ENCODE data around the gene ZZZ3.
A peak's percentile ranks its signal among the peaks of the same experiment; 100 is the strongest.
"Not testable (repeated sequence)": the region's sequence is repeated elsewhere in the genome, so short reads cannot be mapped to it uniquely, and the experiment has no call there.

ZZZ3 gene

DNA sequence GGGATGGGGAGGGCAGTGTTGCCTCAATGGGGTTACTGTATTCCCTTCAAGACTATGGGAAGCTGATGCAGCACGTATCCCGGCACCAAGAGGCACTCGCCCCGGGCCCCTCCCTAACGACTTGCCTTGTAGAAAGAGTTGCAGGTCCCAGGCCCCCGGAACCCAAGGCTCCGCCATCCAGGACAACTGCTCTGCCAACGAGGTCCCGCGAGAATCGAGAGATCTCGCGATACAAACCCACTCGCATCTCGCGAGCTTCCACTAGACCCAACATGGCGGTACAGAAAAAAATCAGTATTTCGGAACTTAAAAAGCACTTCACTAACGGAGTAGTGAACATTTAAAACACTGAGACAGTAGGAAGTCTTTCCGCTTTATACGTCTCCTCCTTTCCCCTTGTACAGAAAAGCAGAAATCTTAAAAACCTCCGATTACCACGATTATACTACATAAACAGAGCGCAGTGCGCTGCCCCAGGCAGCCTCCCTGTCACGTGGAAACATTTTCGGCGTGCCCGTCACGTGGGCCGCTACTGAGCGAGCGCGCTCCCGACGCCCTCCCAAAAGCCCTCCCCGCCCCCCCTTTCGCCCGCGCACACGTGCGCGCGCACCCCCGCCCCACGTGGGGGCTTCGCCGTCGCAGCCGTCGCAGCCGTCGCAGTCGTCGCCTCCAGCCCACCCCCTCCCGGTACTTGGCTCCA lies at the start of gene ZZZ3:
ZZZ3 (minus strand) TSS at position 199 of the 700 bp plus-strand sequence. CDS start 49,304 bp downstream, outside the sequence.
- peak within 1 kb of the TSS; percentile 98 for H3K4me3 ChIP-seq (ENCODE audit: low read depth, low read length)

GRCh38 chr1:77732090-77732489 lies 49.6 kb upstream of the ZZZ3 start:
- H3K4me3 ChIP-seq (ENCODE audit: low read depth, low read length): no peak overlapping the region

- H3K4me3 ChIP-seq (ENCODE audit: low read depth, low read length): no peak overlapping the region
These were observed 43.2 kb upstream of the ZZZ3 start for GRCh38 chr1:77725706-77726105.

GRCh38 chr1:77718181-77718580 lies 35.7 kb upstream of the ZZZ3 start:
- no peak overlapping the region for H3K4me3 ChIP-seq (ENCODE audit: low read depth, low read length)

- H3K4me3 ChIP-seq (ENCODE audit: low read depth, low read length): no peak overlapping the region
These were observed 33.6 kb upstream of the ZZZ3 start for GRCh38 chr1:77716065-77716464.

DNA sequence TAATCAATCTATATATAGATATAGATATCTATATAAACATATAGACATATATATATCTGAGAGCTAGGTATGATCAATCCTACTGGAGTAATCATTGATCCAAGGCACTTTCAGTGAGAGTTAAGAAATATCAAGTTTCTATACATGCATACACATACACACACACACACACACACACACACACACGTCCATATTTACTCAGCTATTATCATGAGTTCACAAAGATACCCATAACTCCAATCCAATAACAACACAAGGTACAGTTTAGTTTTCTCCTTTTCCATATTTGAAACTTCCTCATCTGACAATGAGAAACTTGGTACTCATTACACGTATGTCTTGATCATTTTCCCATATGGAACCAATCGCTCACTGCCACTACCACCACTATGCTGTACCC lies 27.3 kb upstream of the ZZZ3 start:
- H3K4me3 ChIP-seq (ENCODE audit: low read depth, low read length): no peak overlapping the region

DNA sequence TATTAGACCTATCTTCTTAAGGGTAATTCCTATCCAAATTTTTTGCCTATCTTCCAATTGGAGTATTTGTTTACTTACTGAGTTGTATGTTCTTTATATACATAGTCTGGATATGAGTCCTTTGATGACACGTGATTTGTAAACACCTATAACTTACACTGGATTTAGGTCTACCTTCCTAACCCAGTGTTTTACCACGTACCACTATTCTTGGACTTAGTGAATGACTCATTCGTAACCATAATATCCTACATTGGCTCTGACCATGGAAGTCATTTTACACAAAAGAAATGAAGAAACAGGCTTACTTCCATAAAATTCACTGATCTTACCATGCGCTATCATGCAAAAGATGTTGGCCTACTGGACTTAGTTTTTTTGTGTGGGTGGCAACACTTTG lies 23.9 kb upstream of the ZZZ3 start:
- H3K4me3 ChIP-seq (ENCODE audit: low read depth, low read length): no peak overlapping the region

DNA sequence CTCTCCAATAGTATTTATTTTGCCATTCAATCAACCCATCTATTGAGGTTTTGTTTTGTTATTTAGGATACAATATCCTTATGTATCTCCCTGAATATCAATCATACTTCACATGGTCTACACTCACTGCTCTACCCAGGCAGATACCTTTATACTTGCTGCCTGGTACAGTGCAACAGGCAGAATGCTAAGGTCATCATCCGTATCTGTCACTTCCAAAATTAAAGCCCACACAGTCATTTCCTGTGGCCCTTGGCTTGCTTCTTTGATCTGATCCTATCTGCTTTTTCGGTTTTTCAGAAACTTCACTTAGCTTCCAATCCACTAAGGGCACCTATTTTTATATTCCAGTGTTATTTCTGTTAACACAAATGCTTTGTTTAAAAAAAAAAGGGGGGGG lies 22.3 kb upstream of the ZZZ3 start:
- no peak overlapping the region for H3K4me3 ChIP-seq (ENCODE audit: low read depth, low read length)

- not testable (repeated sequence) for H3K4me3 ChIP-seq (ENCODE audit: low read depth, low read length)
These were observed 17.2 kb upstream of the ZZZ3 start for GRCh38 chr1:77699673-77700072.

GRCh38 chr1:77697441-77697840 lies 15.0 kb upstream of the ZZZ3 start:
- no peak overlapping the region for H3K4me3 ChIP-seq (ENCODE audit: low read depth, low read length)

DNA sequence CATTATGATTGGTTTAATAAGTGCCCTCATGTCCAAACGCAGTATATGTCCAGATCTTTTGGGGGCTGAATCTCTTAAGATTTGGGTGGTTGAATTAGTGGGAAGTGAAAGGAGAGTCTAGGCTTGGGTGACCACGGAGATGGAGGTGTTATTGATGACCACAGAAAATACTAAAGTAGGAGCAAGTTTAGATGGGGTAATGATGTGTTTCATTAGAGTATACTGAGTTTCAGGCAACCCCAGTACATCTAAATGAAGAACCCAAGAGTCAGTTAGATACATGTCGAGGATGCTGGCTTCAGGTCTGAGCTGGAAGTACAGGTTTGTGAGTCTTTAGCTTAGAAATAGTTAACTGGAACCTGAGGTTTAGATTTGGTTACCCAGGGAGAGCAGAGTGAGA lies 6.5 kb upstream of the ZZZ3 start:
- H3K4me3 ChIP-seq (ENCODE audit: low read depth, low read length): no peak overlapping the region

DNA sequence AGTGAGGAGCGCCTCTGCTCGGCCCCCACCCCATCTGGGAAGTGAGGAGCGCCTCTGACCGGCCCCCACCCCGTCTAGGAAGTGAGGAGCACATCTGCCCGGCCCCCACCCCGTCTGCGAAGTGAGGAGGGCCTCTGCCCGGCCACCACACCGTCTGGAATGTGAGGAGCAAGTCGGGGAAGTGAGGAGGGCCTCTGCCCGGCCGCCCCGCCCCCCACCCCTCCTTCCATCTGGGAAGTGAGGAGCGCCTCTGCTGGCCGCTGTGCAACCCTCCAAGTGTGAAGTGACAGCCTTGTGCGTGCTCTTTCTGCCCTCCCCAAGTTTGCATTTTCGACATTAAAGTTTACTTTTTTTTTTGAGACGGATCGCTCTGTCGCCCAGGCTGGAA lies 5.1 kb upstream of the ZZZ3 start:
- H3K4me3 ChIP-seq (ENCODE audit: low read depth, low read length): peak overlapping the region; percentile 20

- H3K4me3 ChIP-seq (ENCODE audit: low read depth, low read length): peak overlapping the region; percentile 6
These were observed 4.5 kb upstream of the ZZZ3 start for GRCh38 chr1:77686796-77687518.

DNA sequence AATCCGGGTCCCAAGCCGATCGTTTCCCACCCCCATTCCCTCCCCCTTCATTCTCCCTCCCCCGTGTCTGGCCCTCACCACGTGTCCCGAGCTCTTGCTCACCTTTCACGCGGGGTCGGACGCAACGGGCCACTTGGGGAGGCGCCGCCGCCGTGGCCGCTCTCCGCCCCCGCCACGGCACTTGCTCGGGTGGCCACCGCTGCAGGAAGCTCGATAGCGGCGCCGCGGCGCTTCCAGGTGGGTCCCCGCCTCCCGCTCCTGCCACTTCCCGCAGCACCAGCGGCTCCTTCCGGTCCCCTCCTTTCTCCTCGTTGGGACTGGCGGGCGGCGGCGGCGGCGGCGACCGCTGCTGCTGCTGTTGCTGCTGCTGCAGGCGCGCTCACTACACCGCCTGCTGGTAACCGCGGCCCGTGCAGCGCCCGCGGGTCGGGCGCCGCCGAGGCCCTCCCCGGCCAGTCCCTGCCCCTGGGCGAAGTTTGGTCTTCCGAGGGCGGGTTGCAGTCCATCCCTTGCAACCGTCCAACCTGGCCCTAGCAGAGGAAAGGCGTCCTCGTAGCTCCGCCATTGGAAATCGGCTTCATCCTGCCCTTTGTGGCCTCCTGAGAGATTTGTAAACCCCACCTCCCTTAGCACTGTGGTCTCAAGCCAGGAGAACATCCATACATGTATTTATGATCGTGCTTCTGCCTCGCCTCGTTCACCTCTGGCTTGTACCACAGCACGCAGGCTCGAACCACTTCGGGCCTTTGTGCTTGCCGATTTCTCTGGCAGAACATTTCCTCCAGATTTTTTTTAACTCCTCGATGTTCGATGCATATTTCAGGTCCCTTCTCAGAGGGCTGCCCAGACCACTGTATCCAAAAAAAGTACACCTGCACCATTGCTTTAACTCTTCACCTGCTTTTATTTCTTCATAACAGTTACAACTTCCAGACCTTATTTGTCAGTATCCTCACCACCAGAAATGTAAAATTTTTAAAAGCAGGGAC lies 996 bp upstream of the ZZZ3 start:
- H3K4me3 ChIP-seq (ENCODE audit: low read depth, low read length): peak overlapping the region; percentile 98

DNA sequence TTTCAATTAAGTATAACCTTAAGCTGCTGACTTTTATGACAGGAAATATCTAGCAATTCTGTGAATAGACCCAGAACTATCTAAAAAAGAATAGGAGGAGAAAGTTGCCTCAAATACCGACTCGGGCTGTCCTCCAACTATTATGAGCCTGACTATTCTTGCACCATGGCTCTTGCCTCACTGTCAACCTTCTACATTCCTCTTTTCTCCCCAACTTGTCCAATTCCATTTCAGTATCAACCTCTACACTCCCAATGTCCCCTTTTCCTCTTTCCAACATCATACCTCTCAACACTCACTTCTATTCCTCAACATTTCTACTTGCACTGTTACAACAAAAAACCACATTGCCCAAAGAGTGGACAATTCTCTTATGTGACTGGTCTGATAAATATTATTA lies 2.3 kb downstream of the ZZZ3 start:
- H3K4me3 ChIP-seq (ENCODE audit: low read depth, low read length): no peak overlapping the region

DNA sequence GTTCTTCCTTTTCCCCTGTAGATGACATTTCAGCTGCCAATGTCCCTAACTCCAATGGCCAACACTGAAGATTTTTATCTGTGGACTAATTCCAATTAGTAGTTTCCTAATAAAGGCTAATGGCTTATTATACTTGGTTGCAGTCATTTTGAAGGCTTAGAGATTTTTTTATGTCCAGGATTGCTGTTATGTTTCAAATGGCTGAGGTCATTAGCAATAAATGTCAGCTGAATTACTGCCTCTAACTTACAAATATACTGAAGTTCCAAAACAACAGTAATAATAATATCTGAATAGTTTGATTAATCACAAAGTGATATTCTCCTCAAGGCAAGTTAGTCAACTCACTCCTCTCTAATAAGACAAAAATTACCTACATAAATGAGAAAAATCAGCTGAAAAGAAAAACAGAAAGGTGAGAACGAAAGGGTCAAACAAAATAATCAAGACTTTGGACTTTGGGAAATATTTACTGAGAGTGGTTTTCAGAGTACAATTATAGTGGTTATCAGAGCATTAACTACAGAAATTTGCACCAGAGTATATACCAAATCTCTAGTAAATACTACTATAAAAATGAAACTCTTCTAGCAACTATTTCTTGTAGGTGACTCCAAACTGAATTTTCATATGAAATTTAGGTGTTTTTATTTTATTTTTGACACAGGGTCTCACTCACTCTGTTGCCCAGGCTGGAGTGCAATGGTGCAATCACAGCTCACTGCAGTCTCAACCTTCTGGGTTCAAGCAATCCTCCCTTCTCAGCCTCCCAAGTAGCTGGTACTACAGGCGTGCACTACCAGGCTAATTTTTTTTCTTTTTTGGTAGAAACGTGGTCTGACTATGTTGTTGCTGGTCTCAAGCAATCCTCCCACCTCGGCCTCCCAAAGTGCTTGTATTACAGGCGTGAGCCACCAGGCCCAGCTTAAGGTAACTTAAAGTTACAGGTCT lies 3.5 kb downstream of the ZZZ3 start:
- H3K4me3 ChIP-seq (ENCODE audit: low read depth, low read length): no peak overlapping the region

- not testable (repeated sequence) for H3K4me3 ChIP-seq (ENCODE audit: low read depth, low read length)
These were observed 7.7 kb downstream of the ZZZ3 start for GRCh38 chr1:77674807-77675206.

DNA sequence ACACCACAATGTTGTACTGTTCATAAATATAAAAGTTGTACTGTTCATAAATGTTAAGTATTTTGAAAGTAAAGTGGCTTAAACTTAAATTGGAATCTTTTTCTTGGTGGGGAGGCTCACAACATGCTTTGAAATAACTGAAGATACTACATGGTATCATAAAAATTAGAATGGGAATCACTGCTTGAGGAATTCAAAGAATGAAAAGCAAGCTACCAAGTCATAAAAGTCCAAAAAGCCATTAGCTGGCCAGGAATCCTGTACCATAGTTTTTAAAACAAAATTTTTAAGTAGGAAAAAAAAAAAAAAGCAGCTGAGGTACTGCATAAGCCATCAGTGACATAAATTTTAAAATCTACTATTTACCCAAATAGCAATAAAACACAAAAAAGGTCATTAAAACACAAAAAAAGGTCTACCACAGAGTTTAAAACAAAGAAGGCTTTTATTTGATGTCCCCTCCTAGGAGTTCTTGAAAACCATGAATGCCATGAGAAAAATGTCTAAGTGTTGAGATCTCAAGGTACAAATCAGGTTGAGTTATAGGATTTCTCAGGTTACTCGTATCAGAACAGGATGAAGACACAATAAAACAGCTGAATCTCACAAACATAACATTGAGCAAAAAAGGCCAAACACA lies 8.6 kb downstream of the ZZZ3 start:
- no peak overlapping the region for H3K4me3 ChIP-seq (ENCODE audit: low read depth, low read length)

DNA sequence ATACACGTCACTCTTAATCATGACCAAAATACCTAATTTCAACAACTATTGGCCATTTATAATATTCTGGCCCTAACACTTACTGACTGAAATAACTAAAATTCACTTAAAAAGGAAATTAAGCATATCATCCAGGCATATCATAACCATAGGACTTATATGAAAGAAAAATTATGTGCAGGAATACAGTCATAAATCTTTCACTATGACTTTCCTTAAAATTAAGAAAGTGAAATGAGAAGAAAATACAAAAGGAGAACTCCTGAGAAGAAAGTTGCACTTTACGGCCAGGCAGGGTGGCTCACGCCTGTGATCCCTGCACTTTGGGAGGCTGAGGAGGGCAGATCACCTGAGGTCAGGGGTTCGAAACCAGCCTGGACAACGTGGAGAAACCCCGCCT lies 9.4 kb downstream of the ZZZ3 start:
- no peak overlapping the region for H3K4me3 ChIP-seq (ENCODE audit: low read depth, low read length)

GRCh38 chr1:77672374-77672773 lies 10.1 kb downstream of the ZZZ3 start:
- no peak overlapping the region for H3K4me3 ChIP-seq (ENCODE audit: low read depth, low read length)
